ENCODE data around the gene RAB11FIP3.
A peak's percentile ranks its signal among the peaks of the same experiment; 100 is the strongest.
"Not testable (repeated sequence)": the region's sequence is repeated elsewhere in the genome, so short reads cannot be mapped to it uniquely, and the experiment has no call there.

RAB11FIP3 gene

GRCh38 chr16:476039-476438 lies 50.6 kb downstream of the RAB11FIP3 start:
- Histone ChIP-seq H3K4me3 (ENCODE audit: low read depth in 1 of 2, low read length in 1 of 2) (no peak overlapping the region), H3K27ac (no peak overlapping the region)

DNA sequence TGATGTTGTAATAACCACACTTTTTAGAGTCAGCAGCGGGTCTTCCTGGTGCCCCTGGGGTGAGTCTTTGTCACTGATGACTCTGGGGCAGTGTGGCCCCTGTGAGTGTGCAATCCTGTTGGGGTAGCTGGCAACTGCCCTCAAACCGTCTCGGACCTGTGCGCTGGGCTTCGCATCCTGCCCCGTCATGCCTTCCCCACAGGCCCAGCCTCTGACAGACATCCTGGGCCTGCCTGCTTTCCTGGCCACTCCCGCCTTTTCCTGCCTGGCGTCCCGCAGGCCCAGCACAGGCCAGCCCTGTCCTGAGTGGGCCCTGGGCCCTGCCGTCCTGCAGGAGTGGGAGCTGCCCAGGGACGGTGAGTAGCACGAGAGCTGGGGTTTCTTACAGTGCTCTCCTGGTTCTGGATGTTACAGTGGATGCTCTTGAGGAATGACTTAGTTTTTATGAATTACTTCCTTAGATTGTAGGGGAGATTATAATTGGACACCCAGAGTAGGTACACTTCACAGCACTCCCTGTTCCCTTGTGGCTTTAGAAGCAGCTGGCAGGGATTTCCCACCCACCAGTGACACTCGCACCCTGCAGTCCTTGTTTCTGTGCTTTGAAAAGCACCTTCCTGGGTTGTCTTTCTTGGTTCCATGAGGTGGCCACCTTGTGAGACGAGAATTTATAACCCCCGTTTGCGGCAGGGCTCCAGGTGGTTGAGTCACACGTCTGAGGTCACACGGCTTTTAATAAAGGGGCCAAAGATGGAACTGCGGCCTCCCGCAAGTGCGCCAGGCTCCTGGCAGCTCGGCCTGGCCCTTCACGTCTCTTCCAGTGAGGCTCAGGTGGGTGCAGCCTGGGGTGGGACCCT lies 52.1 kb downstream of the RAB11FIP3 start:
- Histone ChIP-seq H3K27me3 (no peaks in the 10 kb centered on the region), H3K4me3 (ENCODE audit: low read depth in 1 of 2, low read length in 1 of 2) (peak overlapping the region; percentile 1 to 38), H3K9me3 (no peaks in the 10 kb centered on the region), H3K27ac (no peak overlapping the region), H3K4me1 (ENCODE audit: control insufficient read depth in 1 of 2, insufficient read depth in 1 of 2, low read depth in 1 of 2, low read length in 1 of 2) (peaks cover 12 to 18% of the 10 kb centered on the region in 2 experiments), H3K36me3 (no peaks in the 10 kb centered on the region)
- TF ChIP-seq, protein P1, sequence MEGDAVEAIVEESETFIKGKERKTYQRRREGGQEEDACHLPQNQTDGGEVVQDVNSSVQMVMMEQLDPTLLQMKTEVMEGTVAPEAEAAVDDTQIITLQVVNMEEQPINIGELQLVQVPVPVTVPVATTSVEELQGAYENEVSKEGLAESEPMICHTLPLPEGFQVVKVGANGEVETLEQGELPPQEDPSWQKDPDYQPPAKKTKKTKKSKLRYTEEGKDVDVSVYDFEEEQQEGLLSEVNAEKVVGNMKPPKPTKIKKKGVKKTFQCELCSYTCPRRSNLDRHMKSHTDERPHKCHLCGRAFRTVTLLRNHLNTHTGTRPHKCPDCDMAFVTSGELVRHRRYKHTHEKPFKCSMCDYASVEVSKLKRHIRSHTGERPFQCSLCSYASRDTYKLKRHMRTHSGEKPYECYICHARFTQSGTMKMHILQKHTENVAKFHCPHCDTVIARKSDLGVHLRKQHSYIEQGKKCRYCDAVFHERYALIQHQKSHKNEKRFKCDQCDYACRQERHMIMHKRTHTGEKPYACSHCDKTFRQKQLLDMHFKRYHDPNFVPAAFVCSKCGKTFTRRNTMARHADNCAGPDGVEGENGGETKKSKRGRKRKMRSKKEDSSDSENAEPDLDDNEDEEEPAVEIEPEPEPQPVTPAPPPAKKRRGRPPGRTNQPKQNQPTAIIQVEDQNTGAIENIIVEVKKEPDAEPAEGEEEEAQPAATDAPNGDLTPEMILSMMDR (IDR thresholded peaks at IDR 0.05) = no peak

More at GRCh38 chr16:476039-476438, 50.6 kb downstream of the RAB11FIP3 start:
- Histone ChIP-seq H3K4me1 (ENCODE audit: control insufficient read depth in 1 of 2, insufficient read depth in 1 of 2, low read depth in 1 of 2, low read length in 1 of 2) (peaks cover 12 to 23% of the 10 kb centered on the region in 2 experiments), H3K9me3 (no peaks in the 10 kb centered on the region), H3K27me3 (no peaks in the 10 kb centered on the region), H3K36me3 (no peaks in the 10 kb centered on the region)
- TF ChIP-seq, protein P1 (IDR thresholded peaks at IDR 0.05) = no peak

DNA sequence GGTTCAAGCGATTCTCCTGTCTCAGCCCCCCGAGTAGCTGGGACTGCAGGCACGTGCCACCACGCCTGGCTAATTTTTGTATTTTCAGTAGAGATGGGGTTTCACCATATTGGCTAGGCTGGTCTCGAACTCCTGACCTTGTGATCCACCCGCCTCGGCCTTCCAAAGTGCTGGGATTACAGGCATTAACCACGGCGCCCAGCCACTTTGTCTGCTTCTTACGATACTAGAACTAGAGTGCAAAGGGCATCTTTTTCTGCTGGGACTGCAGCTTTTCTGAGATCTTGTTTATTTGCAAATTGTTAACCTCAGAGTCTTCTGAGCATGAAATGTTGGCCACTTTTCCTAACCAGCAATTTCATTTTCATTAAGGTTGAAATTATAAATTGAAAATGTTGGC lies 52.8 kb downstream of the RAB11FIP3 start:
- not testable (repeated sequence) for H3K27ac ChIP-seq; H3K36me3 ChIP-seq; H3K4me3 ChIP-seq (ENCODE audit: low read depth in 1 of 2, low read length in 1 of 2); H3K27me3 ChIP-seq; H3K9me3 ChIP-seq
- H3K4me1 ChIP-seq (ENCODE audit: control insufficient read depth in 1 of 2, insufficient read depth in 1 of 2, low read depth in 1 of 2, low read length in 1 of 2) = peaks cover 12 to 18% of the 10 kb centered on the region in 2 experiments

GRCh38 chr16:482468-483185 lies 57.2 kb downstream of the RAB11FIP3 start:
- Histone ChIP-seq H3K27me3 (no peaks in the 10 kb centered on the region), H3K36me3 (no peaks in the 10 kb centered on the region)

GRCh38 chr16:483341-484075 lies 58.1 kb downstream of the RAB11FIP3 start:
- no peaks in the 10 kb centered on the region for H3K4me1 ChIP-seq (ENCODE audit: control insufficient read depth in 1 of 2, insufficient read depth in 1 of 2, low read depth in 1 of 2, low read length in 1 of 2)
- H3K9me3 ChIP-seq = no peaks in the 10 kb centered on the region
- H3K4me3 ChIP-seq (ENCODE audit: low read depth in 1 of 2, low read length in 1 of 2) = no peak overlapping the region
- TF ChIP-seq, protein P1 (IDR thresholded peaks at IDR 0.05) = no peak
- H3K27me3 ChIP-seq = no peaks in the 10 kb centered on the region
- H3K36me3 ChIP-seq = no peaks in the 10 kb centered on the region
- H3K27ac ChIP-seq = no peak overlapping the region

More at GRCh38 chr16:482468-483185, 57.2 kb downstream of the RAB11FIP3 start:
- Histone ChIP-seq H3K9me3 (no peaks in the 10 kb centered on the region), H3K4me1 (ENCODE audit: control insufficient read depth in 1 of 2, insufficient read depth in 1 of 2, low read depth in 1 of 2, low read length in 1 of 2) (peaks cover 2 to 3% of the 10 kb centered on the region in 2 experiments), H3K4me3 (ENCODE audit: low read depth in 1 of 2, low read length in 1 of 2) (no peak overlapping the region), H3K27ac (no peak overlapping the region)
- TF ChIP-seq, protein P1 (IDR thresholded peaks at IDR 0.05) = no peak
